ENCODE results near the gene PNPLA1.

Gene PNPLA1

GRCh38 chr6:36276581-36277536, 7.0 kb downstream of the PNPLA1 start:
- Histone ChIP-seq H3K79me2 (ENCODE audit: insufficient read depth, low read length) (no peaks in the 10 kb centered on the region), H2AFZ (ENCODE audit: low read length) (no peak overlapping the region), H3K27me3 (ENCODE audit: insufficient read depth, low read length) (no peaks in the 10 kb centered on the region), H3K36me3 (ENCODE audit: insufficient read depth, low read length) (no peaks in the 10 kb centered on the region), H3K4me3 (ENCODE audit: low read depth, low read length, poor library complexity, severe bottlenecking) (no peak overlapping the region), H3K9me3 (ENCODE audit: low read length) (no peaks in the 10 kb centered on the region), H3K4me2 (ENCODE audit: low read length) (no peak overlapping the region), H3K9me2 (ENCODE audit: low read depth, low read length) (no peaks in the 10 kb centered on the region), H3F3A (ENCODE audit: insufficient read depth, low read length) (no peaks in the 10 kb centered on the region), H3K9ac (ENCODE audit: low read length) (no peak overlapping the region), H4K20me1 (ENCODE audit: insufficient read depth, low read length) (no peaks in the 10 kb centered on the region), H3K4me1 (ENCODE audit: insufficient read depth, low read length, severe bottlenecking) (no peaks in the 10 kb centered on the region), H3K27ac (ENCODE audit: low read depth, low read length, poor library complexity, severe bottlenecking) (no peak overlapping the region)
- no peak for TF ChIP-seq EZH2 (IDR thresholded peaks at IDR 0.05; ENCODE audit: borderline replicate concordance, low read length)
- TF ChIP-seq, protein P1, sequence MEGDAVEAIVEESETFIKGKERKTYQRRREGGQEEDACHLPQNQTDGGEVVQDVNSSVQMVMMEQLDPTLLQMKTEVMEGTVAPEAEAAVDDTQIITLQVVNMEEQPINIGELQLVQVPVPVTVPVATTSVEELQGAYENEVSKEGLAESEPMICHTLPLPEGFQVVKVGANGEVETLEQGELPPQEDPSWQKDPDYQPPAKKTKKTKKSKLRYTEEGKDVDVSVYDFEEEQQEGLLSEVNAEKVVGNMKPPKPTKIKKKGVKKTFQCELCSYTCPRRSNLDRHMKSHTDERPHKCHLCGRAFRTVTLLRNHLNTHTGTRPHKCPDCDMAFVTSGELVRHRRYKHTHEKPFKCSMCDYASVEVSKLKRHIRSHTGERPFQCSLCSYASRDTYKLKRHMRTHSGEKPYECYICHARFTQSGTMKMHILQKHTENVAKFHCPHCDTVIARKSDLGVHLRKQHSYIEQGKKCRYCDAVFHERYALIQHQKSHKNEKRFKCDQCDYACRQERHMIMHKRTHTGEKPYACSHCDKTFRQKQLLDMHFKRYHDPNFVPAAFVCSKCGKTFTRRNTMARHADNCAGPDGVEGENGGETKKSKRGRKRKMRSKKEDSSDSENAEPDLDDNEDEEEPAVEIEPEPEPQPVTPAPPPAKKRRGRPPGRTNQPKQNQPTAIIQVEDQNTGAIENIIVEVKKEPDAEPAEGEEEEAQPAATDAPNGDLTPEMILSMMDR (IDR thresholded peaks at IDR 0.05; ENCODE audit: low read length): no peak

DNA sequence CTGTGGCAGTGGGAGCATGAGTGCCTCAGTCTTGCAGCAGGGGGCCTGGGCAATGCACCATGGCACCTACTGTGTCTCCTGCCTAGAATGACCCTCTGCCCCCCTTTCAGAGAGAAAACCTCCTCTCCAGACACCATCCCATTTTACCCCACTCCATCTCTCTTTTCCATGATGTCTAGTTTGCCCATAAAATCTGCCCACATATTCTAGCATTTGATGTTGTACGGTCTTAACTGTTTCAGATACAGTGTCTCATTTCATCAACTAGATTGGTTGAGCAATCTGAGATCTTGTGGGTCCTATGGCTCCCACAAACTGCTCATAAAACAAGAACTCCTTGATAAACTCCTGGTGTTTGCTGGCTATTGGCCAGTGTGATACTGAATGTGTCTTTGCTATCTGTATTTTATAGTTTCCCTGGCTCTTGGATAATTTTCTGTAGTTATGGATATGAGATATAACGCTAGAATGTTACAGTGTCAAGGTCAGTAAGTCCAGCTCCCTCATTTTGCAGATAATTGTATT, 8.1 kb downstream of the PNPLA1 start:
- TF ChIP-seq EZH2 (IDR thresholded peaks at IDR 0.05; ENCODE audit: borderline replicate concordance, low read length): no peak
- TF ChIP-seq, protein P1 (IDR thresholded peaks at IDR 0.05; ENCODE audit: low read length): no peak
- no peaks in the 10 kb centered on the region for H3K4me1 ChIP-seq (ENCODE audit: insufficient read depth, low read length, severe bottlenecking)
- no peaks in the 10 kb centered on the region for H3K9me2 ChIP-seq (ENCODE audit: low read depth, low read length)
- no peak overlapping the region for H3K27ac ChIP-seq (ENCODE audit: low read depth, low read length, poor library complexity, severe bottlenecking)
- no peak overlapping the region for H3K4me2 ChIP-seq (ENCODE audit: low read length)
- H3K9ac ChIP-seq (ENCODE audit: low read length): no peak overlapping the region
- H3F3A ChIP-seq (ENCODE audit: insufficient read depth, low read length): no peaks in the 10 kb centered on the region
- no peaks in the 10 kb centered on the region for H3K79me2 ChIP-seq (ENCODE audit: insufficient read depth, low read length)
- no peaks in the 10 kb centered on the region for H3K27me3 ChIP-seq (ENCODE audit: insufficient read depth, low read length)
- no peaks in the 10 kb centered on the region for H3K36me3 ChIP-seq (ENCODE audit: insufficient read depth, low read length)
- no peak overlapping the region for H2AFZ ChIP-seq (ENCODE audit: low read length)
- no peaks in the 10 kb centered on the region for H4K20me1 ChIP-seq (ENCODE audit: insufficient read depth, low read length)
- H3K4me3 ChIP-seq (ENCODE audit: low read depth, low read length, poor library complexity, severe bottlenecking): no peak overlapping the region
- no peaks in the 10 kb centered on the region for H3K9me3 ChIP-seq (ENCODE audit: low read length)

DNA sequence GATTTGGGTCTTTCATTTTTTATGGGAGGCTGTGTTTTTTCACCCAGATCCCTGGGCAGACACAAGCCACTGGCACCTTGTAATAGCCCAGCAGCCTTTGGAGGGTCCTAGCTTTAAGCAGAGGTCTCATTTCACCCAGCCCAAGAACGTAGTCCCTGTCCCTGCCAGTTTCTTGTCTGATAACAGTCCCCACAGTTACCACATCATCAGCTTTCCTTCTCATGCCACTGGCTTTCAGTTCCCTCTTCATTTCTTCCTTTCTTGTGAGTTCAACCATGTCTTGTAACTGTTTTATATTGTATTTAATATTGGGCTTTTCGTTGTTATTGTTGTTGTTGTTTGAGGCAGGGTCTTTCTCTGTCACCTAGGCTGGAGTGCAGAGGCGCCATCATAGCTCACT, 10.6 kb downstream of the PNPLA1 start:
- Histone ChIP-seq H3K79me2 (ENCODE audit: insufficient read depth, low read length) (no peaks in the 10 kb centered on the region), H3K27ac (ENCODE audit: low read depth, low read length, poor library complexity, severe bottlenecking) (no peak overlapping the region), H3K9me2 (ENCODE audit: low read depth, low read length) (no peaks in the 10 kb centered on the region), H3K9ac (ENCODE audit: low read length) (no peak overlapping the region), H3K4me2 (ENCODE audit: low read length) (no peak overlapping the region), H3K9me3 (ENCODE audit: low read length) (no peaks in the 10 kb centered on the region), H3K4me3 (ENCODE audit: low read depth, low read length, poor library complexity, severe bottlenecking) (no peak overlapping the region), H4K20me1 (ENCODE audit: insufficient read depth, low read length) (no peaks in the 10 kb centered on the region), H3K4me1 (ENCODE audit: insufficient read depth, low read length, severe bottlenecking) (no peaks in the 10 kb centered on the region), H3F3A (ENCODE audit: insufficient read depth, low read length) (no peaks in the 10 kb centered on the region), H2AFZ (ENCODE audit: low read length) (no peak overlapping the region), H3K36me3 (ENCODE audit: insufficient read depth, low read length) (no peaks in the 10 kb centered on the region), H3K27me3 (ENCODE audit: insufficient read depth, low read length) (peaks cover 7% of the 10 kb centered on the region; the same call in 1 of the 2 replicates)
- TF ChIP-seq EZH2 (IDR thresholded peaks at IDR 0.05; ENCODE audit: borderline replicate concordance, low read length): no peak
- TF ChIP-seq, protein P1 (IDR thresholded peaks at IDR 0.05; ENCODE audit: low read length): no peak

Measured in OCI-LY1 (cell line).